Gastrocnemius medialis (tissue), 4 donors: ENCODE measurements around the gene TMEM131L.

Source experiments
- CTCF ChIP-seq, 5 experiments: fragments of 450-650 bp in 3 of 5; fragments of 200-600 bp in 2 of 5; sonication (generic) in 2 of 5; IDR thresholded peaks in 4 of 5; conservative IDR thresholded peaks in 1 of 5; 1 replicate in 4 of 5; 2 replicates in 1 of 5; pipeline ENCODE4 v1.5.1; 2016 to 2019; ENCODE audit warnings: antibody characterized with exemption in 5 of 5, mild to moderate bottlenecking in 3 of 5, moderate library complexity in 3 of 5
- POLR2A ChIP-seq, 2 donors: fragments of 450-650 bp; IDR thresholded peaks; one replicate each; pipeline ENCODE4 v1.6.1; 2017; ENCODE audit warnings: antibody characterized with exemption in 2 of 2, mild to moderate bottlenecking in 2 of 2, moderate library complexity in 2 of 2

- TF ChIP-seq CTCF (IDR thresholded peaks at IDR 0.05 in 4 of 5, conservative IDR thresholded peaks at IDR 0.05 in 1 of 5), result no peak
- TF ChIP-seq POLR2A (IDR thresholded peaks at IDR 0.05), result no peak
Observed at GRCh38 chr4:153501578-153501977, 35.4 kb downstream of the TMEM131L start.
